ENCODE data around the gene SCUBE3.

Gene SCUBE3

GRCh38 chr6:35278708-35279107 lies 65.0 kb downstream of the SCUBE3 start:
- no peak for DNase-seq

- no peak for DNase-seq
Measured at GRCh38 chr6:35280903-35281302, 67.1 kb downstream of the SCUBE3 start.

- no peak for DNase-seq
Measured at GRCh38 chr6:35282472-35282871, 68.7 kb downstream of the SCUBE3 start.

- DNase-seq = no peak
Measured at GRCh38 chr6:35283361-35283760, 69.6 kb downstream of the SCUBE3 start.

GRCh38 chr6:35287671-35288396 lies 74.1 kb downstream of the SCUBE3 start:
- no peak for DNase-seq

- DNase-seq = no peak
Measured at GRCh38 chr6:35288834-35289233, 75.1 kb downstream of the SCUBE3 start.

GRCh38 chr6:35291491-35291890 lies 77.7 kb downstream of the SCUBE3 start:
- DNase-seq = no peak

- no peak for DNase-seq
Measured at GRCh38 chr6:35292494-35292893, 78.7 kb downstream of the SCUBE3 start.

- no peak for DNase-seq
Measured at GRCh38 chr6:35293681-35294080, 79.9 kb downstream of the SCUBE3 start.

- peak; percentile 41 to 43 for DNase-seq
Measured at GRCh38 chr6:35294308-35294945, 80.7 kb downstream of the SCUBE3 start.

GRCh38 chr6:35295036-35295435 lies 81.3 kb downstream of the SCUBE3 start:
- no peak for DNase-seq

- no peak for DNase-seq
Measured at GRCh38 chr6:35295521-35296315, 82.0 kb downstream of the SCUBE3 start.

- no peak for DNase-seq
Measured at GRCh38 chr6:35296931-35297600, 83.3 kb downstream of the SCUBE3 start.

- peak; percentile 80 to 87 for DNase-seq
Measured at GRCh38 chr6:35297601-35298481, 84.1 kb downstream of the SCUBE3 start, which contains the start of gene DEF6. DEF6 (plus strand) TSS chr6:35297818; CDS start chr6:35297857, 39 bp downstream.

GRCh38 chr6:35298625-35299140 lies 84.9 kb downstream of the SCUBE3 start:
- DNase-seq = no peak

GRCh38 chr6:35299674-35300073 lies 85.9 kb downstream of the SCUBE3 start:
- DNase-seq = no peak

GRCh38 chr6:35300848-35301247 lies 87.1 kb downstream of the SCUBE3 start:
- DNase-seq = peak in 1 of 2 experiments; percentile 39
